Measurements from ENCODE around the gene HSP90AA1.

The HSP90AA1 gene

GRCh38 chr14:102057480-102058114, 29.2 kb downstream of the HSP90AA1 start:
- Mint-ChIP-seq H3K4me3 (no peak overlapping the region), H3K9me3 (no peaks in the 10 kb centered on the region), H3K36me3 (ENCODE audit: low read depth) (peaks cover 32% of the 10 kb centered on the region), H3K4me1 (no peaks in the 10 kb centered on the region), H3K27me3 (ENCODE audit: low read depth) (no peaks in the 10 kb centered on the region), H3K27ac (no peak overlapping the region)
- no peak for TF ChIP-seq CTCF (IDR thresholded peaks at IDR 0.05; ENCODE audit: unreplicated experiment in 3 of 3)

DNA sequence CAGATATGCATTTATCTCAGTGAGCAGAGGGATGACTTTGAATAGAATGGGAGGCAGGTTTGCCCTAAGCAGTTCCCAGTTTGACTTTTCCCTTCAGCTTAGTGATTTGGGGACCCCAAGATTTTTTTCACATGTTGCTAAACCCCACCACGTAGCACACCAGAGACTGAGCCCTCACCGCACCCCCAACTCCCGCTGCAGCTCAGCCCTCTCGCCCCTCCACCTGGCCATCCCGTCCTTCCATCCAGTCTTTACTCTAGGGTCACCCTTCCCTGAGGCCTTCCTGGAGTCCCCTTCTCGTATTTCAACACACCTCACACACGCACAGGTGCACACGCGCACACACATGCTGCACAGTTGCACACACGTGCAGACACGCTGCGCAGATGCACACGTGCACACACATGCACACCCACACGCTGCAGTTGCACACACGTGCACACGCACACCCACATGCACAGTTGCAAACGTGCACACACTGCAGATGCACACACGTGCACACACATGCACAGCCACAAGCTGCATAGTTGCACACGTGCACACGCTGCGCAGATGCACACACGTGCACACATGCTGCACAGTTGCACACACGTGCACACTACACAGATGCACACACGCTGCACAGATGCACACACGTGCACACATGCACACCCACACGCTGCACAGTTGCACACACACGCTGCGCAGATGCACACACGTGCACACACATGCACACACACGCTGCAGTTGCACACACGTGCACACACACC, 30.0 kb downstream of the HSP90AA1 start:
- H3K9me3 Mint-ChIP-seq = no peaks in the 10 kb centered on the region
- peaks cover 39% of the 10 kb centered on the region for H3K36me3 Mint-ChIP-seq (ENCODE audit: low read depth)
- H3K27me3 Mint-ChIP-seq (ENCODE audit: low read depth) = no peaks in the 10 kb centered on the region
- no peak overlapping the region for H3K27ac Mint-ChIP-seq
- no peaks in the 10 kb centered on the region for H3K4me1 Mint-ChIP-seq
- no peak for TF ChIP-seq CTCF (IDR thresholded peaks at IDR 0.05; ENCODE audit: unreplicated experiment in 3 of 3)
- no peak overlapping the region for H3K4me3 Mint-ChIP-seq

DNA sequence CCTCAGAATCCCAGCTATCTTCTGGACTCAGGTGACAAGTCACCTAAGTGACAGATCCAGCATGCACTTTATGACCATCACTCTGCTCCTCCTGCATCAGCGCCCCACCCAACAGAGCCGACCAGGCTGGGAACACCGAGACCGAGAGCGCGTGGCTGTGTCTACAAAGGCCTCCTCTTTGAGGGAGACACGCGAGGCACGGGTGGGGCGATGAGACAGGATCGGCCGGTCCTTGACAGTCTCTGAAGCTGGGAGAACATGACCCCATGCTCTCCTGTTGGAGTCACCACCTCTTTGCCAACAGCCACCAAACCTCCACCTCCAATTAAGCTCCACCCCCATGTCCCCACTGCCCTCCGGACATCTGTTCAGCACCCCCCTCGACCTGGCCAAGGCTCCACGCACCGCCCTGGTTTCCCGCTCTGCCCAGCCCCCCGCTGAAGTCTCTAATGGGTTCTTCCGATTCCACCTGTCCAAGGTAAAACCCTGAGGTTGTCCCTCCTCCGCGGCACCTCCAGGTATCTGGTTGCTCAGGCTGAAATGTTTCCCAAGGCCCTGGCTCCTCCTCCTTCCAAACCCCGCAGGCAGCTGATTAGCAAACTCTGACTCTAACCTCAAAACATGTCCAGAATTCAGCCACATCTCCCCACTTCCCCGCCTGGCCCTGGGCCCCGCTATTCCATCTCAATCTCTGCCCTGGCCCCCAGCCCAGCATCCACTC, 31.5 kb downstream of the HSP90AA1 start:
- TF ChIP-seq CTCF (IDR thresholded peaks at IDR 0.05; ENCODE audit: unreplicated experiment in 3 of 3) = no peak
- Mint-ChIP-seq H3K27ac (no peak overlapping the region), H3K4me1 (no peaks in the 10 kb centered on the region), H3K27me3 (ENCODE audit: low read depth) (no peaks in the 10 kb centered on the region), H3K9me3 (no peaks in the 10 kb centered on the region), H3K36me3 (ENCODE audit: low read depth) (peaks cover 50% of the 10 kb centered on the region), H3K4me3 (no peak overlapping the region)

GRCh38 chr14:102052522-102052921, 34.3 kb downstream of the HSP90AA1 start:
- Mint-ChIP-seq H3K27me3 (ENCODE audit: low read depth) (no peaks in the 10 kb centered on the region), H3K4me3 (no peak overlapping the region), H3K36me3 (ENCODE audit: low read depth) (peaks cover 72% of the 10 kb centered on the region), H3K27ac (no peak overlapping the region), H3K4me1 (no peaks in the 10 kb centered on the region), H3K9me3 (no peaks in the 10 kb centered on the region)
- no peak for TF ChIP-seq CTCF (IDR thresholded peaks at IDR 0.05; ENCODE audit: unreplicated experiment in 3 of 3)

DNA sequence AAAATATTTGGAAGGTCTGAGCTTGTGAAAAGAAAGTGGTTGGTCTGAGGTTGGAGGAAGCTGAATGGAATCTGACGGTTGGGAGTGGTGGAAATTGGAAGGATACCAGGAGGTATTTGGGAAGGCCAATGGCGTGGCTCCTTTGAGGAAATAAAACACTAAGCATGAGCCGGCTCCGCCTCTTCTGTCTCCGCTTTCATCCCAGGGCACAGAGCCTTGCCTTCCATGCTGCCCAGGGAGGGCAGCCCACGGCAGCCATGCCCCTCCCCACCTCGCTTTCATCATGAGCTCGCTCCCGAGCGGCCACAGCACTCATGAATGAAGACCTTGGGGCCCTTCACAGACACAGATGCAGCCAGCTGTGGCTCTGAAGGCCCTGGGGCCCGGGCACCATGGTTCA, 36.2 kb downstream of the HSP90AA1 start:
- Mint-ChIP-seq H3K36me3 (ENCODE audit: low read depth) (peaks cover 73% of the 10 kb centered on the region), H3K4me1 (no peaks in the 10 kb centered on the region)
- no peak for TF ChIP-seq CTCF (IDR thresholded peaks at IDR 0.05; ENCODE audit: unreplicated experiment in 3 of 3)

More for the DNA sequence above, 36.2 kb downstream of the HSP90AA1 start:
- Mint-ChIP-seq H3K4me3 (no peak overlapping the region), H3K27me3 (ENCODE audit: low read depth) (no peaks in the 10 kb centered on the region), H3K27ac (peak overlapping the region; percentile 9 to 37 (median 20)), H3K9me3 (no peaks in the 10 kb centered on the region)

All from nephron (organoid).